Cardiac fibroblast (primary cell): Measurements from ENCODE around the gene EMILIN1.
A peak's percentile ranks its signal among the peaks of the same experiment; 100 is the strongest.
"Not testable (repeated sequence)": the region's sequence is repeated elsewhere in the genome, so short reads cannot be mapped to it uniquely, and the experiment has no call there.

Source experiments
- DNase-seq, 2 donors: peaks; one replicate each; pipeline versions ENCODE4 v3.0.0 to v3.0.0-alpha.2; 2010; ENCODE audit warnings: low read depth in 2 of 2
- H3K4me3 ChIP-seq, 2 donors: replicated peaks in 1 of 2; 1 replicate in 1 of 2; 2 replicates in 1 of 2; pipeline ENCODE4 v1.5.1; 2011; ENCODE audit warnings: low read depth in 2 of 2, low read length in 2 of 2, mild to moderate bottlenecking in 2 of 2, moderate library complexity in 1 of 2
- TF ChIP-seq, protein P1 (sequence below): IDR thresholded peaks from one replicate; pipeline ENCODE4 v1.5.1; 2011; ENCODE audit warnings: low read depth, mild to moderate bottlenecking, low read length, inconsistent platforms

The EMILIN1 gene

DNA sequence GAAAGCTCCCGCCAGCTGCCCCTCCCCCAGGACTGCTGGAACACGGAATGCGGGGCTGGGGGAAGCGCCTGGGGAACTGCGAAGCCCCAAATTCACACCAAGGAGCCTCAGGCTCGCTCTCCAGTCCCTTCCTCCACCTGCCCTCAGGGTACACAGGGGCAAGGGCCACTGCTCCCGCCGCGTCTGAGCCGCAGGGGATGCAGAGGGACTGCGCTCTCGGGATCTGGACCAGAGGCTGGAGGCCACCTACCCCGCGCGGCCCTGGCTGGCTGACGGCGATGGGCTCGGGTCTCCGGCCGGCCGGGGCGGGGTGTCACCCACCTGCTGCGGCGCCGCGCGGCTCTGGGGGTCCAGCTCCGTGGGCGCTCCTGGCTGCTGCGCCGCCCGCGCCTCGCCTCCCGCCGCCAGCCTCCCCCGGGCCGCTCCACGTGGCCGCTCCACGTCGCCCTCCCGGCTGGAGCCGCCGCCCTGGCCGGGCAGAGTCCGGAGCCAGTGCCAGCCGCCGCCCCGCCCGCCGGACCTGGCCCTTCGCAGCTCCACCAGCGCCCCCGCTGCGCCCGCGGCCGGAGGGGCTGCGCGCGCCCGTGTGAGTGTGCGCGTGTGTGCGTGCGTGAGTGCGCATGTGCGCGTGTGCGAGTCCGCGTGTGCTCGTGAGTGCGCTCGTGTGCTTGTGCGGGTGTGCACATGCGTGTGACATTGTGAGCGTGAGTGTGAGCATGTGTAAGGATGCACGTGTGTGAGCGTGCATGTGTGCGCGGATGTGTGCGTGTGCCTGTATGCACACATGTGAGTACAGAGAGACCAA is 40.3 kb downstream of the EMILIN1 start, which contains the start of gene CGREF1:
TSS of gene CGREF1 (minus strand) at position 604 of the 805 bp plus-strand sequence. CDS start 14,762 bp downstream, outside the sequence.
- DNase-seq: peak in 1 of 2 donors; percentile 5
- peak within 1 kb of the TSS; percentile 46 to 48 for H3K4me3 ChIP-seq
- TF ChIP-seq, protein P1, sequence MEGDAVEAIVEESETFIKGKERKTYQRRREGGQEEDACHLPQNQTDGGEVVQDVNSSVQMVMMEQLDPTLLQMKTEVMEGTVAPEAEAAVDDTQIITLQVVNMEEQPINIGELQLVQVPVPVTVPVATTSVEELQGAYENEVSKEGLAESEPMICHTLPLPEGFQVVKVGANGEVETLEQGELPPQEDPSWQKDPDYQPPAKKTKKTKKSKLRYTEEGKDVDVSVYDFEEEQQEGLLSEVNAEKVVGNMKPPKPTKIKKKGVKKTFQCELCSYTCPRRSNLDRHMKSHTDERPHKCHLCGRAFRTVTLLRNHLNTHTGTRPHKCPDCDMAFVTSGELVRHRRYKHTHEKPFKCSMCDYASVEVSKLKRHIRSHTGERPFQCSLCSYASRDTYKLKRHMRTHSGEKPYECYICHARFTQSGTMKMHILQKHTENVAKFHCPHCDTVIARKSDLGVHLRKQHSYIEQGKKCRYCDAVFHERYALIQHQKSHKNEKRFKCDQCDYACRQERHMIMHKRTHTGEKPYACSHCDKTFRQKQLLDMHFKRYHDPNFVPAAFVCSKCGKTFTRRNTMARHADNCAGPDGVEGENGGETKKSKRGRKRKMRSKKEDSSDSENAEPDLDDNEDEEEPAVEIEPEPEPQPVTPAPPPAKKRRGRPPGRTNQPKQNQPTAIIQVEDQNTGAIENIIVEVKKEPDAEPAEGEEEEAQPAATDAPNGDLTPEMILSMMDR: no peak

DNA sequence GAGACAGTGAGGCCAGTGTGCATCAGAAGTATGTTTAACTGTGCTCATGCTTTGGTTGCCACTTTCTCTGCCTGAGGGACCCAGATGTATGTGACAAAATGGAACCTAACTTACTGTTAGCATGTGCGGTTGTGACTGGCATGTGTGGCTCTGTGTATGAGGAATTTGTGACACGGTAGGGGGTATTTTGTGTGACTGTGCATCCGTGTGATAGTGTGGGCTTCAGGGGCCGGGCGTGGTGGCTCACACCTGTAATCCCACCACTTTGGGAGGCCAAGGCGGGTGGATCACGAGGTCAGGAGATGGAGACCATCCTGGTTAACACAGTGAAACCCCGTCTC is 40.9 kb downstream of the EMILIN1 start:
- peak overlapping the region; percentile 11 to 48 for H3K4me3 ChIP-seq
- DNase-seq: not testable (repeated sequence)

DNA sequence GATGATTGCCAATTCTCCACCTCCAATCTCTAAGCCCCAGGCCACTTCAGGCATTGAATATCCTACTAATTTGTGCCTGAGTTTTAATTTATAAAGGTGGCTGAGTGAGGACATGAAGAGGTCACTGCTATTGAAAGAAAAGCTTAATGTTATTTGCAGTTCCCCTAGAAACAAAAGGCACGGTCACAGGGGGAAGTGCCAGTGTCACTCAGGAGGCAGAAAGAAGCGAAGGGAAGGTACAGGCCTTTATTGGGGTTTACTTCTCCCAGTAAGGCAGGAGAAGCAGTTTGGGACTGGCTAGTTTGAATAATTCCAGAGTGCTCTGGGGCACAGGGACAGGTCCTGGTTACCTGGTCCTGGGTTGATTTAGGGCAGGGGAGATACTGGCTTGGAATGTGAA is 43.5 kb downstream of the EMILIN1 start:
- DNase-seq: no peak
- H3K4me3 ChIP-seq: no peak overlapping the region
- TF ChIP-seq, protein P1: no peak

DNA sequence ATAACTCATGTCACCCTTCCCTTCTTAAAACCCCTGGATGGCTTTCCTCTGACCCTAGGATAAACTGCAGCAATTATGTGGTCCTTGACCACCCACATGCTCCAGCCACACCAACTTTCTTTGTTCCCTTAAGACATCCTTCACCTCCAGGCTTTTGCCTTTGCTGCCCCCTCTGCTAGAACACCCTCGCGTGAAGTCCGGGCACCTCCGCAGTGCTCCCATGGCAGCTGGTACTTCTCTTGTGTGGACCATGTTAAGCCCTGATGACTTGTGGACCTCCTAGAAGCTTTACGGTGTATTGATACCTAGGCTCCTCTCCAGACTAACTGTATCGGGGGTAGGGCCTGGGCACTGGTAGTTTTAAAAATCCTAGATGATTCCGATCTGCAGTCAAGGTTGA is 44.4 kb downstream of the EMILIN1 start:
- no peak overlapping the region for H3K4me3 ChIP-seq
- DNase-seq: no peak

DNA sequence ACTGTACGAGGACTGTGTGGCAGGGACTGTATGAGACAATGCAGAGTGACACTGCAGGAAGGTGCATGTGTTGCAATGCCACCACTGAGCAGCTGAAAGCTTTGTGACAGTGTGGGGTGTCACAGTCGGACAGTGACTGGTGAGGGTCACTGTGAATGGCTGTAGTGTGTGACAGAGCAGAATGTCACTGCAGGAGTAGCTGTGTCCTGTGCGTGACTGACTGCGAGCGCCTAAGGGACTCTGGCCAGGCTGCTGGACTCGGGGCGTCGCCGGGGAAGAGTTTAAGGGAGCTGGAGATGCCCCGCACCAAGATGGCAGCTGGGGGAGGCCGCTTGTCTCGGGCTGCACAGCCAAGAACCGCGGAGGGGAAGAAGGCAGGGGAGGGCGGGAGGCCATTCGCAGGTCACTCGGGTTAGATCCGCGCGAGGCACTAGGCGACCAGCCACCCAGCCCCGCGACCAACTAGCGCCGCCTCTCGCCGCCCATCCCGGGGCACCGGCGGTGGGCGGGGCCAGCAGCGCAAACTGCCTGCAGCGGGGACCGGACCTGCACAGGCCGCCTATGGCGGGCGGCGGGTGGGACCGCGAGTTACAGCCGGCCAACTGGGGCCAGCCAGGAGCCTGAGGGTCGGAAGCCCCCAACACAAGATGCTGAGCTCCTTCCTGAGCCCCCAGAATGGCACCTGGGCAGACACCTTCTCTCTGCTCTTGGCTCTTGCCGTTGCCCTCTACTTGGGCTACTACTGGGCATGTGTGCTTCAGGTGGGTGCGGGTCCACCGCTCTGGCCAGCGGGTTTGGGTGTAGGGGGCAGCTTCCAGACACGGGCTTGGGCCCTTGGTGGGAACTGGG is 45.1 kb downstream of the EMILIN1 start, which contains the start of gene ABHD1:
TSS of gene ABHD1 (plus strand) at position 514 of the 849 bp plus-strand sequence. CDS start at position 648, 134 bp downstream.
- TF ChIP-seq, protein P1: no peak
- peak within 1 kb of the TSS; percentile 55 to 61 for H3K4me3 ChIP-seq
- peak in 1 of 2 donors; percentile 17 for DNase-seq

More for the DNA sequence above, 44.4 kb downstream of the EMILIN1 start:
- TF ChIP-seq, protein P1: no peak

DNA sequence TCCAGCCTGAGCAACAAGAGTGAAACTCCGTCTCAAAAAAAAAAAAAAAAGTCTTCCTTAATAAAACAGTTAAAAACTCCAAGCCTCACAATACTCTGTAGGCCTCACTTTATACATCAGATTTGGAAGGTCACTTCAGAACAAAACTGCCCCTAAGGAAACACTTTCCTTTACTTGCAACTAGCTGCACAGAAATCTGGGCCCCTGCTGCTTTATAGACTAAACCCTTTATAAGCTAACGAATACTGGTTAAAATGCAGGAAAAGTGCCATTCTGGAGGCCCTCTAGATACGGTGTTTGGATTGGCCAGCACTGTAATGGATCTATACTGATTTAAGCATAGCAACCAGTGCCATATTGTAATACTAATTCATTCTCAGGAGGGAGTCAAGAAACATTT is 46.7 kb downstream of the EMILIN1 start:
- H3K4me3 ChIP-seq: no peak overlapping the region
- TF ChIP-seq, protein P1: no peak
- no peak for DNase-seq

DNA sequence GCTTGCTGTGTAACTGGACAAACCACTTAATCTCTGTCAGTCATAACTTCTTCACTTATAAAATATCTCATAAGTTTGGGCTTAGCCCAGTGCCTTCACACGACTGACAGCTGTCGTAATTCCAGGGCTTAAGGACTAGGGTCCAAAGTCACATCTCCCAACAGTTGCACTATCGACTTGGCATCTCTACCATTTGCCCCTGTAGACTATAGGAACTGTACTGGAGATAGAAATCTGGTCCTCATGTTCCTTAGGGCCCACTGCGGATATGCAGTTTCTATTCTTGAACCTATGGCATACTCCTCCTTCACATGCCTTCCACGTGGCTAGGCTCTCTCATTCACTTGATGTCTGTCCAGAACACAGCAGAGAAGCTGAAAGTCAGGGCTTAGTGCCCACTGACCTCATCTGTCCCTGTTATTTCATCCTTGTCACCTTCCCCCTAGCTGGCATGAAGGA is 47.9 kb downstream of the EMILIN1 start:
- no peak overlapping the region for H3K4me3 ChIP-seq
- TF ChIP-seq, protein P1: no peak
- no peak for DNase-seq
